ENCODE results near the gene ZEB2. TPM values are rescaled to one million over a fixed set of nuclear protein-coding genes. Genes with fewer than 3 reads are reported as not detected.

ZEB2 gene
- total RNA-seq, 2 experiments from 2014 or later, result 4.0 to 16.9 TPM

GRCh38 chr2:144419218-144419617, 100.7 kb downstream of the ZEB2 start:
- Histone ChIP-seq H3K36me3 (ENCODE audit: insufficient read depth, low read length) (no peaks in the 10 kb centered on the region), H3K9me2 (ENCODE audit: insufficient read depth, low read length) (no peaks in the 10 kb centered on the region), H3K4me1 (ENCODE audit: insufficient read depth, low read length, poor library complexity, severe bottlenecking) (peaks cover 7% of the 10 kb centered on the region), H3K79me2 (ENCODE audit: insufficient read depth, low read depth, low read length) (no peaks in the 10 kb centered on the region), H3K4me3 (ENCODE audit: low read depth, low read length, poor library complexity, severe bottlenecking) (no peak overlapping the region), H3K27ac (ENCODE audit: low read depth, low read length, poor library complexity, severe bottlenecking) (no peak overlapping the region), H3K9me3 (ENCODE audit: low read length) (peaks cover 4% of the 10 kb centered on the region; the same call in 1 of the 2 replicates), H2AFZ (ENCODE audit: low read length) (no peak overlapping the region), H3K4me2 (ENCODE audit: low read length) (no peak overlapping the region), H4K20me1 (ENCODE audit: insufficient read depth, low read length) (no peaks in the 10 kb centered on the region)
- no TSS peak for BruUV-seq (replicated peaks)
- POLR2A ChIA-PET, result interaction anchor here (0.7 to 1.1 kb wide), 3 partner anchors 24 to 986 kb away, joined by 3 to 5 read pairs (median 4); no protein-coding TSS in a partner anchor
- CTCF ChIA-PET (ENCODE audit: unreplicated experiment), result no interaction called here
- no peak for DNase-seq (ENCODE audit: low spot score)
- intact Hi-C loops (cut with micrococcal nuclease; ENCODE audit: unreplicated experiment), result no loop called here
- TF ChIP-seq EZH2phosphoT487 (IDR thresholded peaks at IDR 0.05; ENCODE audit: borderline replicate concordance, low read depth, low read length) (no peak), CTCF (conservative IDR thresholded peaks at IDR 0.05; ENCODE audit: low read length) (no peak)

GRCh38 chr2:144415386-144415785, 104.5 kb downstream of the ZEB2 start:
- no TSS peak for BruUV-seq (replicated peaks)
- intact Hi-C loops (cut with micrococcal nuclease; ENCODE audit: unreplicated experiment), result no loop called here
- Histone ChIP-seq H4K20me1 (ENCODE audit: insufficient read depth, low read length) (no peaks in the 10 kb centered on the region), H3K4me2 (ENCODE audit: low read length) (no peak overlapping the region), H2AFZ (ENCODE audit: low read length) (no peak overlapping the region), H3K9me2 (ENCODE audit: insufficient read depth, low read length) (no peaks in the 10 kb centered on the region), H3K79me2 (ENCODE audit: insufficient read depth, low read depth, low read length) (no peaks in the 10 kb centered on the region), H3K36me3 (ENCODE audit: insufficient read depth, low read length) (no peaks in the 10 kb centered on the region), H3K4me1 (ENCODE audit: insufficient read depth, low read length, poor library complexity, severe bottlenecking) (no peaks in the 10 kb centered on the region), H3K9me3 (ENCODE audit: low read length) (peaks cover 4% of the 10 kb centered on the region; the same call in 1 of the 2 replicates), H3K4me3 (ENCODE audit: low read depth, low read length, poor library complexity, severe bottlenecking) (no peak overlapping the region), H3K27ac (ENCODE audit: low read depth, low read length, poor library complexity, severe bottlenecking) (no peak overlapping the region)
- no peak for DNase-seq (ENCODE audit: low spot score)
- ChIA-PET CTCF (ENCODE audit: unreplicated experiment) (no interaction called here), POLR2A (interaction anchor here (0.6 kb wide), 1 partner anchor 19 kb away, joined by 5 read pairs; no protein-coding TSS in a partner anchor)
- TF ChIP-seq CTCF (conservative IDR thresholded peaks at IDR 0.05; ENCODE audit: low read length) (no peak), EZH2phosphoT487 (IDR thresholded peaks at IDR 0.05; ENCODE audit: borderline replicate concordance, low read depth, low read length) (no peak)

GRCh38 chr2:144414324-144414845, 105.5 kb downstream of the ZEB2 start:
- Histone ChIP-seq H3K4me1 (ENCODE audit: insufficient read depth, low read length, poor library complexity, severe bottlenecking) (no peaks in the 10 kb centered on the region), H3K4me3 (ENCODE audit: low read depth, low read length, poor library complexity, severe bottlenecking) (no peak overlapping the region), H3K79me2 (ENCODE audit: insufficient read depth, low read depth, low read length) (no peaks in the 10 kb centered on the region), H3K27ac (ENCODE audit: low read depth, low read length, poor library complexity, severe bottlenecking) (no peak overlapping the region), H3K9me3 (ENCODE audit: low read length) (peaks cover 4% of the 10 kb centered on the region; the same call in 1 of the 2 replicates), H3K4me2 (ENCODE audit: low read length) (no peak overlapping the region), H3K9me2 (ENCODE audit: insufficient read depth, low read length) (no peaks in the 10 kb centered on the region), H2AFZ (ENCODE audit: low read length) (no peak overlapping the region), H3K36me3 (ENCODE audit: insufficient read depth, low read length) (no peaks in the 10 kb centered on the region), H4K20me1 (ENCODE audit: insufficient read depth, low read length) (no peaks in the 10 kb centered on the region)
- no TSS peak for BruUV-seq (replicated peaks)
- no peak for DNase-seq (ENCODE audit: low spot score)
- CTCF ChIA-PET (ENCODE audit: unreplicated experiment), result no interaction called here
- TF ChIP-seq CTCF (conservative IDR thresholded peaks at IDR 0.05; ENCODE audit: low read length) (no peak), EZH2phosphoT487 (IDR thresholded peaks at IDR 0.05; ENCODE audit: borderline replicate concordance, low read depth, low read length) (no peak)
- intact Hi-C loops (cut with micrococcal nuclease; ENCODE audit: unreplicated experiment), result no loop called here
- POLR2A ChIA-PET, result interaction anchor here (0.6 to 1.2 kb wide), 4 partner anchors 15 to 588 kb away, joined by 3 read pairs; no protein-coding TSS in a partner anchor

Data from OCI-LY7 (cell line).